Rectal smooth muscle tissue (tissue), 1 donor: ENCODE results near the gene ZNF808.
"Not testable (repeated sequence)": the region's sequence is repeated elsewhere in the genome, so short reads cannot be mapped to it uniquely, and the experiment has no call there.

Experiments
- H3K27ac ChIP-seq: one replicate; pipeline ENCODE4 v1.7.0; 2013; ENCODE audit warnings: low read depth, low read length, inconsistent platforms
- H3K27me3 ChIP-seq: one replicate; pipeline ENCODE4 v1.7.0; 2013; ENCODE audit warnings: low read length; ENCODE audit not compliant: control insufficient read depth, insufficient read depth
- H3K36me3 ChIP-seq: one replicate; pipeline ENCODE4 v1.7.0; 2013; ENCODE audit warnings: low read length; ENCODE audit not compliant: control insufficient read depth, insufficient read depth
- H3K4me1 ChIP-seq: one replicate; pipeline ENCODE4 v1.7.0; 2013; ENCODE audit warnings: low read length; ENCODE audit not compliant: control insufficient read depth, insufficient read depth
- H3K4me3 ChIP-seq: one replicate; pipeline ENCODE4 v1.7.0; 2013; ENCODE audit warnings: low read length
- H3K9ac ChIP-seq: one replicate; pipeline ENCODE4 v1.7.0; 2013; ENCODE audit warnings: low read length

ZNF808 gene

DNA sequence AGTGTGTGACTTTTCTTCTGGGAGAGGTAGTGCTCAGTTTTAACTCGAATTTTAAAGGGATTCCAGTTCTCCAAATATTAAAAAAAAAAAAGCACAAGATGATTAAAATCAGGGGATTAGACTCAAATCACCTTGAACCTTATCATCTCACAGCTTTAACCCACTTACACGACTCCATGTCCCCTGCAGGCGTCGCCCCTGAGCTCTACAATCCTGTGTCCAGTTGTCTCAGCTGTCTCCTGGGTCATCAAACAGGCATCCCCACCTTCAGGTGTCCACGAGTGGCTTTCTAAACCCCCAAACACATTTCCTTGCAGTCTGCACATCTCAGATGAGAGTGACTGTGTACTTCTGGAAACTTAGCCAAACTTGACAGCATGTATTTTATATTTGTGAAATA, 14.1 kb downstream of the ZNF808 start:
- Histone ChIP-seq H3K27ac (no peak overlapping the region), H3K9ac (no peak overlapping the region), H3K36me3 (peaks cover 12% of the 10 kb centered on the region), H3K4me3 (no peak overlapping the region), H3K4me1 (no peaks in the 10 kb centered on the region), H3K27me3 (no peaks in the 10 kb centered on the region)

DNA sequence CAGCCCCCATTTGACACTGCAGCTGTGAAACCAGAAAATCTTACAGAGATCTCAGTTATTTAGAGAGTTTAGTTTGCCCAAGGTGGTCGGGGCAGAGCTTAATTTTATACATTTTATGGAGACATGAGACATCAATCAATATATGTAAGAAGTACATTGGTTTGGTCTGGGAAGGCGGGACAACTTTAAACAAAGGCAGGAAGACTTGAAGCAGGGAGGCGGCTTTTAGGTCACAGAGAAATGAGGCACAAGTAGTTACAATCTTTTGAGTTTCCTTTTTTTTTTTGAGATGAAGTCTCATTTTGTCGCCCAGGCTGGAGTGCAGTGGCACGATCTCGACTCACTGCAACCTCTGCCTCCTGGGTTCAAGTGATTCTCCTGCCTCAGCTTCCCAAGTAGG, 15.1 kb downstream of the ZNF808 start:
- H3K27me3 ChIP-seq, H3K27ac ChIP-seq, H3K4me3 ChIP-seq, H3K4me1 ChIP-seq, H3K9ac ChIP-seq: not testable (repeated sequence)
- H3K36me3 ChIP-seq: peaks cover 15% of the 10 kb centered on the region

- Histone ChIP-seq H3K4me3 (no peak overlapping the region), H3K27ac (no peak overlapping the region), H3K36me3 (peaks cover 15% of the 10 kb centered on the region), H3K9ac (no peak overlapping the region), H3K27me3 (no peaks in the 10 kb centered on the region), H3K4me1 (no peaks in the 10 kb centered on the region)
Measured at GRCh38 chr19:52542984-52543664, 15.7 kb downstream of the ZNF808 start.

DNA sequence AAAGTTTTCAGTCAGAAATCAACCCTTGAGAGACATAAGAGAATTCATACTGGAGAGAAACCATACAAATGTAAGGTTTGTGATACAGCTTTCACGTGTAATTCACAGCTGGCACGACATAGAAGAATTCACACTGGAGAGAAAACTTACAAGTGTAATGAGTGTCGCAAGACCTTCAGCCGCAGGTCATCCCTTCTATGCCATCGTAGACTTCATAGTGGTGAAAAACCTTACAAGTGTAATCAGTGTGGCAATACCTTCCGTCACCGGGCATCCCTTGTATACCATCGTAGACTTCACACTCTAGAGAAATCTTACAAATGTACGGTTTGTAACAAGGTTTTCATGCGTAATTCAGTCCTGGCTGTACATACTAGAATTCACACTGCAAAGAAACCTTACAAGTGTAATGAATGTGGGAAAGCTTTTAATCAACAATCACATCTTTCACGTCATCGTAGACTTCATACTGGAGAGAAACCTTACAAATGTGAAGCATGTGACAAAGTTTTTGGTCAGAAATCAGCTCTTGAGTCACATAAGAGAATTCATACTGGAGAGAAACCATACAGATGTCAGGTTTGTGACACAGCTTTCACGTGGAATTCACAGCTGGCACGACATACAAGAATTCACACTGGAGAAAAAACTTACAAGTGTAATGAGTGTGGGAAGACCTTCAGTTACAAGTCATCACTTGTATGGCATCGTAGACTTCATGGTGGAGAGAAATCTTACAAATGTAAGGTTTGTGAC, 26.9 kb downstream of the ZNF808 start:
- peak overlapping the region; percentile 39 for H3K4me3 ChIP-seq
- H3K36me3 ChIP-seq: peaks cover 24% of the 10 kb centered on the region
- no peak overlapping the region for H3K27ac ChIP-seq
- no peak overlapping the region for H3K9ac ChIP-seq
- no peaks in the 10 kb centered on the region for H3K27me3 ChIP-seq
- no peaks in the 10 kb centered on the region for H3K4me1 ChIP-seq

GRCh38 chr19:52557231-52557995, 29.9 kb downstream of the ZNF808 start:
- Histone ChIP-seq H3K4me3 (no peak overlapping the region), H3K4me1 (no peaks in the 10 kb centered on the region), H3K9ac (no peak overlapping the region), H3K27me3 (no peaks in the 10 kb centered on the region), H3K27ac (no peak overlapping the region), H3K36me3 (peaks cover 23% of the 10 kb centered on the region)

GRCh38 chr19:52558732-52559445, 31.4 kb downstream of the ZNF808 start:
- H3K4me1 ChIP-seq, H3K4me3 ChIP-seq, H3K27me3 ChIP-seq, H3K9ac ChIP-seq, H3K27ac ChIP-seq: not testable (repeated sequence)
- H3K36me3 ChIP-seq: peaks cover 15% of the 10 kb centered on the region

DNA sequence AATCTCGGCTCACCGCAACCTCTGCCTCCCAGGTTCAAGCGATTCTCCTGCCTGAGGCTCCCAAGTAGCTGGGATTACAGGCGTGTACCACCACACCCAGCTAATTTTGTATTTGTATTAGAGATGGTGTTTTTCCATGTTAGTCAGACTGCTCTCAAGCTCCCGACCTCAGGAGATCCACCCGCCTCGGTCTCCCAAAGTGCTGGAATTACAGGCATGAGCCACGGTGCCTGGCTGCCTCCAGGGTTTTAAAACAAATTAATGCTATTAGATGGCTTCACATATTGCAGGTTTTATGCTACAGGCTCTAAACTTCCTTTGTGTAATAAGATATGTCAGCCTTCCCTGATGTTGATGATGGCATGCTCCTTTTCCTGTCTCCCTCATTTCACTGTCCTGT, 34.1 kb downstream of the ZNF808 start:
- H3K9ac ChIP-seq, H3K36me3 ChIP-seq, H3K27me3 ChIP-seq, H3K4me1 ChIP-seq, H3K27ac ChIP-seq, H3K4me3 ChIP-seq: not testable (repeated sequence)

- Histone ChIP-seq H3K27me3 (no peaks in the 10 kb centered on the region), H3K9ac (no peak overlapping the region), H3K36me3 (peaks cover 6% of the 10 kb centered on the region), H3K4me1 (no peaks in the 10 kb centered on the region), H3K27ac (no peak overlapping the region), H3K4me3 (no peak overlapping the region)
Measured at GRCh38 chr19:52566121-52566520, 38.7 kb downstream of the ZNF808 start.

DNA sequence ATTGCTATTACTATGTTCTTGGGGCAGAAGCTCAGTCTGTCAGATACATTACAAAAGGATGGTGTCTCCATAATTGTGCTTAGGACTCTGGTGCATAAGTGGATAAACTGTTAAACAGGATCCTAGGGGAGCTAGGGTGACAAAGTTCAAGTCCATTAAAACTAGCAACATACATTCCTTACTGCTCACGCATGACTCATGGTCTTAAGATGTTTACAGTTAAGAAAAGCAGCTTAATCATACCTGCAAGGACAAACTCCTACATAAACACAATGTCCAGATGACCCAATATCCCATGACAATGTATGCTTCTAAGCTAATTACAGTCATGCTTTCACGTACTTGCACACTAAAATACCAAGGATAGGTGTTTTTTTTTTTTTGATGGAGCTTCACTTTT, 39.1 kb downstream of the ZNF808 start:
- H3K4me1 ChIP-seq: no peaks in the 10 kb centered on the region
- no peak overlapping the region for H3K27ac ChIP-seq
- no peak overlapping the region for H3K9ac ChIP-seq
- no peak overlapping the region for H3K4me3 ChIP-seq
- H3K36me3 ChIP-seq: peaks cover 6% of the 10 kb centered on the region
- H3K27me3 ChIP-seq: no peaks in the 10 kb centered on the region

- H3K27me3 ChIP-seq: no peaks in the 10 kb centered on the region
- no peaks in the 10 kb centered on the region for H3K4me1 ChIP-seq
- H3K36me3 ChIP-seq: peaks cover 4% of the 10 kb centered on the region
- no peak overlapping the region for H3K27ac ChIP-seq
- no peak overlapping the region for H3K9ac ChIP-seq
- H3K4me3 ChIP-seq: no peak overlapping the region
Measured at GRCh38 chr19:52567921-52568320, 40.5 kb downstream of the ZNF808 start.

GRCh38 chr19:52569638-52569999, 42.2 kb downstream of the ZNF808 start:
- not testable (repeated sequence) for H3K27me3 ChIP-seq, H3K4me1 ChIP-seq, H3K9ac ChIP-seq
- Histone ChIP-seq H3K4me3 (peak overlapping the region; percentile 73), H3K36me3 (peaks cover 13% of the 10 kb centered on the region), H3K27ac (peak overlapping the region; percentile 66)
